GM19395 (cell line): ENCODE data around the gene RCN1.

Experiments
- ATAC-seq: cut with Tn5 transposase; IDR thresholded peaks from one replicate; pipeline ENCODE4 v1.9.1; 2021; ENCODE audit warnings: mild to moderate bottlenecking, moderate library complexity; ENCODE audit not compliant: unreplicated experiment

Gene RCN1

GRCh38 chr11:32151027-32151426, 60.2 kb downstream of the RCN1 start:
- ATAC-seq: no peak

DNA sequence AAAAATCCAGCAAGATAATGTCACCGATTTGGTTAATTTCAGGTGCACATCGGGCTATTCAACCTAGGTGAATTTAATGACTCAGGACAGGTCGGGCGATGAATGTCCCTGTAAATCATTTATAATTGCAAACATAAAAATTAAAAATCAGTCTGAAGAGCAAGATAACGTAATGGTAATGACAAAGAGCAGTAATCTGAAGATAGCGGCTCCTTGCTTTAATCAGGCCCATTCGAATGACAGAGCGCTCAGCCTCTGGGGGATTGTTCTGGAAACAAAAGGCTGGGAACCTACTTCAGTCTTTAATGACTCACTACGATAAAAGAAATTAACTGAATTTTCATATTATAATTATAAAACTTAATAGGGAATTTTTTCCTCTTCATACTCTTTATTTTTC, 61.3 kb downstream of the RCN1 start:
- no peak for ATAC-seq

- no peak for ATAC-seq
Observed at GRCh38 chr11:32152821-32153220, 61.9 kb downstream of the RCN1 start.

- ATAC-seq: no peak
Observed at GRCh38 chr11:32153747-32154146, 62.9 kb downstream of the RCN1 start.

GRCh38 chr11:32154275-32154674, 63.4 kb downstream of the RCN1 start:
- ATAC-seq: no peak
